Stomach (tissue), 4 donors: Measurements from ENCODE around the gene NOL8.

Source experiments
- POLR2A ChIP-seq, 4 donors: fragments of 450-650 bp; IDR thresholded peaks; one replicate each; pipeline ENCODE4 v1.6.1; 2016; ENCODE audit warnings: antibody characterized with exemption in 4 of 4, control low read depth in 2 of 4, mild to moderate bottlenecking in 1 of 4, moderate library complexity in 1 of 4
- TF ChIP-seq, protein P1 (sequence below), 7 experiments: fragments of 450-650 bp in 4 of 7; fragments of 200-600 bp in 3 of 7; sonication (generic) in 3 of 7; IDR thresholded peaks; one replicate each; pipeline ENCODE4 v1.5.1; 2016 to 2019; ENCODE audit warnings: antibody characterized with exemption in 7 of 7, control low read depth in 2 of 7, mild to moderate bottlenecking in 1 of 7

DNA sequence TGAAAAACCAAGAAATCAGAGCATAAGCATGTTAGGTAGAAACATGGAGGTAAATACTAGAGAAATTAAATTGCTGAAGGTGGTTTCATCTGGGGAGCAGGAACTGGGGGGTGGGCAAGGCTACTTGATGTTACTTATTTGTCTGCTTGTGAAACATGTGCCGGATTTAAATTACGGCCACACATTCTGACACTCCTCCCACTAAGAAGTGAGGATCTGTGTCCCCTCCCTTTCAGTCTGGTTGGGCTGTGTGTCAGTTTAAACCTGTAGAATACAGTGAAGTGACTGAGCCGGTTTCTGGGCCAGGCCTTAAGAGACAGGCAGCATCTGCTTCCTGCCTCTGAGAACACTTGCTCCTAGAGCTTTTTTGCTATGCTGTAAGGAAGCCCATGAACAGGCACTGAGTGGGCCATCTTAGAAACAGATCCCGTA is 29.3 kb downstream of the NOL8 start:
- TF ChIP-seq, protein P1, sequence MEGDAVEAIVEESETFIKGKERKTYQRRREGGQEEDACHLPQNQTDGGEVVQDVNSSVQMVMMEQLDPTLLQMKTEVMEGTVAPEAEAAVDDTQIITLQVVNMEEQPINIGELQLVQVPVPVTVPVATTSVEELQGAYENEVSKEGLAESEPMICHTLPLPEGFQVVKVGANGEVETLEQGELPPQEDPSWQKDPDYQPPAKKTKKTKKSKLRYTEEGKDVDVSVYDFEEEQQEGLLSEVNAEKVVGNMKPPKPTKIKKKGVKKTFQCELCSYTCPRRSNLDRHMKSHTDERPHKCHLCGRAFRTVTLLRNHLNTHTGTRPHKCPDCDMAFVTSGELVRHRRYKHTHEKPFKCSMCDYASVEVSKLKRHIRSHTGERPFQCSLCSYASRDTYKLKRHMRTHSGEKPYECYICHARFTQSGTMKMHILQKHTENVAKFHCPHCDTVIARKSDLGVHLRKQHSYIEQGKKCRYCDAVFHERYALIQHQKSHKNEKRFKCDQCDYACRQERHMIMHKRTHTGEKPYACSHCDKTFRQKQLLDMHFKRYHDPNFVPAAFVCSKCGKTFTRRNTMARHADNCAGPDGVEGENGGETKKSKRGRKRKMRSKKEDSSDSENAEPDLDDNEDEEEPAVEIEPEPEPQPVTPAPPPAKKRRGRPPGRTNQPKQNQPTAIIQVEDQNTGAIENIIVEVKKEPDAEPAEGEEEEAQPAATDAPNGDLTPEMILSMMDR (IDR thresholded peaks at IDR 0.05): no peak
- TF ChIP-seq POLR2A (IDR thresholded peaks at IDR 0.05): no peak
